Stimulated activated CD4-positive, alpha-beta T cell treated with anti-CD3 and anti-CD28 coated beads, TNF-alpha, amount 100 ng/mL, for 4 hours (primary cell): Measurements from ENCODE around the gene NHERF1.

Experiments used
- DNase-seq, 3 experiments: peaks; one replicate each; pipeline ENCODE4 v3.0.0-alpha.2; 2020; ENCODE audit warnings: low read depth in 3 of 3

Gene NHERF1

GRCh38 chr17:74749279-74750038 is 1.0 kb downstream of the NHERF1 start:
- no peak for DNase-seq

GRCh38 chr17:74750039-74750326 is 1.6 kb downstream of the NHERF1 start:
- DNase-seq = no peak

- no peak for DNase-seq
Observed at GRCh38 chr17:74750327-74751069, 2.1 kb downstream of the NHERF1 start.

GRCh38 chr17:74752415-74752814 is 4.0 kb downstream of the NHERF1 start:
- DNase-seq = no peak

- no peak for DNase-seq
Observed at GRCh38 chr17:74752822-74753401, 4.5 kb downstream of the NHERF1 start.

- no peak for DNase-seq
Observed at GRCh38 chr17:74754832-74755231, 6.4 kb downstream of the NHERF1 start.

- DNase-seq = no peak
Observed at GRCh38 chr17:74755533-74755932, 7.1 kb downstream of the NHERF1 start.

- no peak for DNase-seq
Observed at GRCh38 chr17:74756891-74757290, 8.5 kb downstream of the NHERF1 start.

GRCh38 chr17:74757502-74757901 is 9.1 kb downstream of the NHERF1 start:
- no peak for DNase-seq

- no peak for DNase-seq
Observed at GRCh38 chr17:74757931-74758847, 9.8 kb downstream of the NHERF1 start.

- no peak for DNase-seq
Observed at GRCh38 chr17:74758848-74759168, 10.4 kb downstream of the NHERF1 start.

GRCh38 chr17:74759243-74759801 is 10.9 kb downstream of the NHERF1 start:
- DNase-seq = no peak

GRCh38 chr17:74759941-74760340 is 11.5 kb downstream of the NHERF1 start:
- DNase-seq = no peak

GRCh38 chr17:74760404-74761105 is 12.1 kb downstream of the NHERF1 start:
- DNase-seq = no peak

GRCh38 chr17:74761419-74761818 is 13.0 kb downstream of the NHERF1 start:
- DNase-seq = no peak

- no peak for DNase-seq
Observed at GRCh38 chr17:74761931-74762330, 13.5 kb downstream of the NHERF1 start.

GRCh38 chr17:74763565-74764387 is 15.3 kb downstream of the NHERF1 start:
- DNase-seq = no peak

GRCh38 chr17:74764751-74765286 is 16.4 kb downstream of the NHERF1 start:
- no peak for DNase-seq

- no peak for DNase-seq
Observed at GRCh38 chr17:74766413-74766812, 18.0 kb downstream of the NHERF1 start.

- no peak for DNase-seq
Observed at GRCh38 chr17:74767111-74767516, 18.7 kb downstream of the NHERF1 start.
